Activated naive CD4-positive, alpha-beta T cell treated with Interleukin-2 at 50 U/mL for 16 hours (primary cell): ENCODE data around the gene MACO1.

Experiments used
- DNase-seq: peaks from one replicate; pipeline ENCODE4 v3.0.0-alpha.2; 2020

MACO1 gene

DNA sequence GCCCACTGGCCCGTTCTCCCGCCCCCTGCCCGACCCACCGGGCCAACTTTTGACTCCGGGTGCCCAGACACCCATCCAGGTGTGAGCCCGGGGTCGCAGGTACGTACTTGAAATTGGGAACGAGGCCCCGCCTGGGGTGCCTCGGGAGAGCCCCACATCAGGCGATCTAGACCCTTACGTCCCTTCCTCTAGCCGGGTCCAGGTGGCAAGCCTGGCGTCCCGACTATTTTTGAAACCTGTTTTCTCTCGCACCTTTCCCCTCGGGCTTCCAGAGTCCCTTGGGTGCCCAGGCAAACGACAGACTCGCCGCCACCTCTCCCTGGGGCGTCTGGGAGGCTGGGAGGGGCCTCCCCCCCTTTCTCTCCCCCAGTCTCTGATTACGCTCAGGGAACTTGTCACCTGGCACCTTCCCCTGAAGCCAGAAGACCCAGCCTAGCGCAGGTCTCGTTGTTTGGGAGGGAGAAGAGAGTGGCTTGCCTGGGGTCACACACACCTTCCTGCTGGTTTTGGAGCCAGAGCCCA lies 113.6 kb downstream of the MACO1 start:
- no peak for DNase-seq

DNA sequence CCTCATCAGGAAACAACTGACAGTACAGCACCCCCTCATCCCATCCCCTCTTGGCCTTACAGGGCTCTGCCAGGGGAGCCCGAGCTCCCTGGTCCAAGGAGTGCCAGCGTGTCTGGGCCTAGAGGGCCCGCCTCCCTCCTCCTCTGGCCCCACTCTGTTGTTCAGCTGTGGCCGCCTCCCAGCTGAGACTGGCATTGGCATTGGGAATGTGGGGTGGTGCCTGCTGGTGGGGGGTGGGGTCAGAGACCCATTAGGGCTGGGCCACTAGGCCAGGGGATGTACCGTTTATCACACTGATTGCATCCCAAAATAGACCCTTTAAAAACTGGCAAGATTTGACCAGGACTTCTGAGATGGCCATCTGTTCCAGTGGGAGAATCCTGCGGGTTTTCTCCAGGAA lies 114.1 kb downstream of the MACO1 start:
- DNase-seq, result no peak

- no peak for DNase-seq
Observed at GRCh38 chr1:25545767-25546166, 115.1 kb downstream of the MACO1 start.

GRCh38 chr1:25546193-25546592 lies 115.5 kb downstream of the MACO1 start:
- DNase-seq, result no peak

- DNase-seq, result no peak
Observed at GRCh38 chr1:25548601-25549000, 117.9 kb downstream of the MACO1 start.

- DNase-seq, result peak; percentile 86
Observed at GRCh38 chr1:25549273-25550154, 118.8 kb downstream of the MACO1 start.
